Liver (tissue), 9 donors: ENCODE results near the gene TEX48. TPM values are rescaled to one million over a fixed set of nuclear protein-coding genes. Genes with fewer than 3 reads are reported as not detected.

Experiments used
- DNase-seq: peaks from one replicate; pipeline ENCODE4 v3.0.0-alpha.2; 2017; ENCODE audit warnings: low spot score
- H3K27ac ChIP-seq, 2 donors: one replicate each; pipeline ENCODE4 v1.7.0; 2013; ENCODE audit warnings: inconsistent platforms in 2 of 2, low read length in 2 of 2, control low read depth in 1 of 2, low read depth in 1 of 2, mild to moderate bottlenecking in 1 of 2
- H3K27me3 ChIP-seq, 4 donors: one replicate each; pipeline versions ENCODE4 v1.6.1 to v1.7.0; 2013; ENCODE audit warnings: low read length in 3 of 4, inconsistent platforms in 1 of 4, mild to moderate bottlenecking in 1 of 4, moderate library complexity in 1 of 4; ENCODE audit not compliant: control insufficient read depth in 4 of 4, insufficient read depth in 4 of 4
- H3K36me3 ChIP-seq, 4 donors: one replicate each; pipeline versions ENCODE4 v1.6.1 to v1.7.0; 2013; ENCODE audit warnings: low read length in 3 of 4, mild to moderate bottlenecking in 3 of 4, low read depth in 1 of 4, moderate library complexity in 1 of 4; ENCODE audit not compliant: control insufficient read depth in 4 of 4, insufficient read depth in 3 of 4
- H3K4me1 ChIP-seq, 4 donors: one replicate each; pipeline versions ENCODE4 v1.6.1 to v1.7.0; 2013; ENCODE audit warnings: low read length in 3 of 4, mild to moderate bottlenecking in 3 of 4, moderate library complexity in 1 of 4; ENCODE audit not compliant: control insufficient read depth in 4 of 4, insufficient read depth in 4 of 4
- H3K4me3 ChIP-seq, 3 donors: one replicate each; pipeline versions ENCODE4 v1.6.1 to v1.7.0; 2013; ENCODE audit warnings: low read length in 3 of 3, control low read depth in 1 of 3, low read depth in 1 of 3, mild to moderate bottlenecking in 1 of 3
- H3K9ac ChIP-seq, 2 donors: one replicate each; pipeline ENCODE4 v1.7.0; 2013; ENCODE audit warnings: low read length in 2 of 2, mild to moderate bottlenecking in 2 of 2, moderate library complexity in 2 of 2, control low read depth in 1 of 2, low read depth in 1 of 2
- H3K9me3 ChIP-seq, 4 donors: one replicate each; pipeline versions ENCODE4 v1.6.1 to v1.7.0; 2013; ENCODE audit warnings: low read length in 3 of 4; ENCODE audit not compliant: control insufficient read depth in 4 of 4
- EGR1 ChIP-seq, 2 donors: IDR thresholded peaks; 2 replicates each; pipeline ENCODE4 v1.6.1; 2016 to 2018; ENCODE audit warnings: antibody characterized with exemption in 2 of 2, low read depth in 2 of 2
- FOXA1 ChIP-seq: IDR thresholded peaks from 2 replicates; pipeline ENCODE4 v1.6.1; 2016; ENCODE audit warnings: antibody characterized with exemption
- FOXA2 ChIP-seq: IDR thresholded peaks from 2 replicates; pipeline ENCODE4 v1.6.1; 2016; ENCODE audit warnings: antibody characterized with exemption
- GABPA ChIP-seq, 2 donors: IDR thresholded peaks in 1 of 2; conservative IDR thresholded peaks in 1 of 2; 2 replicates each; pipeline ENCODE4 v1.6.1; 2016; ENCODE audit warnings: antibody characterized with exemption in 2 of 2, mild to moderate bottlenecking in 1 of 2, moderate library complexity in 1 of 2
- HNF4A ChIP-seq, 2 donors: conservative IDR thresholded peaks; 2 replicates each; pipeline ENCODE4 v1.6.1; 2016; ENCODE audit warnings: antibody characterized with exemption in 2 of 2, mild to moderate bottlenecking in 2 of 2
- HNF4G ChIP-seq: IDR thresholded peaks from 2 replicates; pipeline ENCODE4 v1.6.1; 2016; ENCODE audit warnings: antibody characterized with exemption
- JUND ChIP-seq, 2 donors: IDR thresholded peaks; 2 replicates each; pipeline ENCODE4 v1.6.1; 2016; ENCODE audit warnings: antibody characterized with exemption in 2 of 2
- MAX ChIP-seq: IDR thresholded peaks from 2 replicates; pipeline ENCODE4 v1.6.1; 2016; ENCODE audit warnings: antibody characterized with exemption
- NR2F2 ChIP-seq: IDR thresholded peaks from 2 replicates; pipeline ENCODE4 v1.6.1; 2016; ENCODE audit warnings: antibody characterized with exemption
- RAD21 ChIP-seq, 2 donors: IDR thresholded peaks; 2 replicates each; pipeline ENCODE4 v1.6.1; 2016; ENCODE audit warnings: antibody characterized with exemption in 2 of 2, mild to moderate bottlenecking in 2 of 2
- TAF1 ChIP-seq: conservative IDR thresholded peaks from 2 replicates; pipeline ENCODE4 v1.6.1; 2016; ENCODE audit warnings: antibody characterized with exemption, mild to moderate bottlenecking
- YY1 ChIP-seq: IDR thresholded peaks from 2 replicates; pipeline ENCODE4 v1.6.1; 2016; ENCODE audit warnings: antibody characterized with exemption, mild to moderate bottlenecking
- ZBTB33 ChIP-seq: IDR thresholded peaks from 2 replicates; pipeline ENCODE4 v1.6.1; 2016; ENCODE audit warnings: antibody characterized with exemption
- WGBS: extraction: QIAGEN DNeasy Blood & Tissue Kit; methylation state at CpG from one replicate; pipeline ENCODE4 v1.1.7; 2013; 5-methylcytosine and 5-hydroxymethylcytosine counted together
- polyA plus RNA-seq, 2 donors: library from polyadenylated mRNA; stranded (reverse) in 1 of 2; unstranded in 1 of 2; fragments of 200-250 nt in 1 of 2; fragments of >200 nt in 1 of 2; fragmentation: Nextera tagmentation in 1 of 2; extraction: Ambion mirVana in 1 of 2; gene quantifications; one replicate each; pipeline versions ENCODE4 v1.2.1 to v1.2.3, GENCODE V29; 2013 to 2015
- total RNA-seq, 2 donors: library from RNA; depleted of rRNA; stranded (reverse); fragments of >200 nt; gene quantifications; one replicate each; pipeline ENCODE4 v1.2.3, GENCODE V29; 2014
- TF ChIP-seq, protein P1 (sequence below): IDR thresholded peaks from 2 replicates; pipeline ENCODE4 v1.6.1; 2016; ENCODE audit warnings: antibody characterized with exemption, mild to moderate bottlenecking
- donor health status: healthy.
- donor health status: healthy.
- donor health status: healthy.
- donor health status: healthy.
- donor health status: healthy.

The TEX48 gene
- total and polyA plus RNA-seq, 4 donors: not detected

DNA sequence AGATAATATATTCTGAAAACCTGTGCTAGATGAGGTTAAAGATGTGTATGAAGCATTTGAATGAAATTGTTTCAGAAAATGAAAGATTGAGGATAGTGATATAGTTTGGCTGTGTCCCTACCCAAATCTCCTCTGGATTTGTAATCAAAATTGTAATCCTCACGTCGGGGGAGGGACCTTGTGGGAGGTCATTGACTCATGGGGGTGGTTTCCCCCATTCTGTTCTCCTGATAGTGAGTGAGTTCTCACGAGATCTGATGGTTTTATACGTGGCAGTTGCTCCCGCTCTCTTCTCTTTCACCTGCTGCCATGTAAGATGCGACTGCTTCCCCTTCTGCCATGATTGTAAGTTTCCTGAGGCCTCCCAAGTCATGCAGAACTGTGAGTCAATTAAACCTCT is 2.0 kb upstream of the TEX48 start:
- TF ChIP-seq TAF1 (no peak), RAD21 (IDR thresholded peaks at IDR 0.05) (no peak), YY1 (no peak), ZBTB33 (no peak)
- TF ChIP-seq, protein P1, sequence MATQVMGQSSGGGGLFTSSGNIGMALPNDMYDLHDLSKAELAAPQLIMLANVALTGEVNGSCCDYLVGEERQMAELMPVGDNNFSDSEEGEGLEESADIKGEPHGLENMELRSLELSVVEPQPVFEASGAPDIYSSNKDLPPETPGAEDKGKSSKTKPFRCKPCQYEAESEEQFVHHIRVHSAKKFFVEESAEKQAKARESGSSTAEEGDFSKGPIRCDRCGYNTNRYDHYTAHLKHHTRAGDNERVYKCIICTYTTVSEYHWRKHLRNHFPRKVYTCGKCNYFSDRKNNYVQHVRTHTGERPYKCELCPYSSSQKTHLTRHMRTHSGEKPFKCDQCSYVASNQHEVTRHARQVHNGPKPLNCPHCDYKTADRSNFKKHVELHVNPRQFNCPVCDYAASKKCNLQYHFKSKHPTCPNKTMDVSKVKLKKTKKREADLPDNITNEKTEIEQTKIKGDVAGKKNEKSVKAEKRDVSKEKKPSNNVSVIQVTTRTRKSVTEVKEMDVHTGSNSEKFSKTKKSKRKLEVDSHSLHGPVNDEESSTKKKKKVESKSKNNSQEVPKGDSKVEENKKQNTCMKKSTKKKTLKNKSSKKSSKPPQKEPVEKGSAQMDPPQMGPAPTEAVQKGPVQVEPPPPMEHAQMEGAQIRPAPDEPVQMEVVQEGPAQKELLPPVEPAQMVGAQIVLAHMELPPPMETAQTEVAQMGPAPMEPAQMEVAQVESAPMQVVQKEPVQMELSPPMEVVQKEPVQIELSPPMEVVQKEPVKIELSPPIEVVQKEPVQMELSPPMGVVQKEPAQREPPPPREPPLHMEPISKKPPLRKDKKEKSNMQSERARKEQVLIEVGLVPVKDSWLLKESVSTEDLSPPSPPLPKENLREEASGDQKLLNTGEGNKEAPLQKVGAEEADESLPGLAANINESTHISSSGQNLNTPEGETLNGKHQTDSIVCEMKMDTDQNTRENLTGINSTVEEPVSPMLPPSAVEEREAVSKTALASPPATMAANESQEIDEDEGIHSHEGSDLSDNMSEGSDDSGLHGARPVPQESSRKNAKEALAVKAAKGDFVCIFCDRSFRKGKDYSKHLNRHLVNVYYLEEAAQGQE: no peak
- no peak overlapping the region for H3K4me3 ChIP-seq
- DNase-seq: no peak
- H3K4me1 ChIP-seq: peaks cover 0 to 7% (median 1%) of the 10 kb centered on the region in 4 donors
- H3K9ac ChIP-seq: no peak overlapping the region
- peaks cover 0 to 2% (median 0%) of the 10 kb centered on the region in 4 donors for H3K27me3 ChIP-seq
- no peaks in the 10 kb centered on the region for H3K36me3 ChIP-seq
- H3K9me3 ChIP-seq: no peaks in the 10 kb centered on the region
- H3K27ac ChIP-seq: no peak overlapping the region
- WGBS: 86% methylated on average over 6 of the region's 6 CpGs

- Histone ChIP-seq H3K36me3 (no peaks in the 10 kb centered on the region), H3K9me3 (no peaks in the 10 kb centered on the region), H3K9ac (no peak overlapping the region), H3K27ac (no peak overlapping the region), H3K4me1 (peaks cover 0 to 7% (median 1%) of the 10 kb centered on the region in 4 donors), H3K4me3 (no peak overlapping the region), H3K27me3 (peaks cover 0 to 2% (median 0%) of the 10 kb centered on the region in 4 donors)
- 91% methylated on average over 3 of the region's 3 CpGs for WGBS
- no peak for DNase-seq
- no peak for TF ChIP-seq FOXA2
- no peak for TF ChIP-seq HNF4G
- no peak for TF ChIP-seq ZBTB33
Measured at GRCh38 chr9:114682846-114683245, 854 bp upstream of the TEX48 start.

GRCh38 chr9:114680259-114681001 is 1.6 kb downstream of the TEX48 start:
- WGBS: 74% methylated on average over 8 of the region's 8 CpGs
- H3K9ac ChIP-seq: no peak overlapping the region
- TF ChIP-seq, protein P1: no peak
- TF ChIP-seq JUND (IDR thresholded peaks at IDR 0.05): no peak
- no peak for TF ChIP-seq FOXA2
- no peak for TF ChIP-seq FOXA1
- TF ChIP-seq NR2F2: no peak
- TF ChIP-seq MAX: no peak
- TF ChIP-seq GABPA (IDR thresholded peaks at IDR 0.05 in 1 of 2, conservative IDR thresholded peaks at IDR 0.05 in 1 of 2): no peak
- no peak for TF ChIP-seq HNF4A (conservative IDR thresholded peaks at IDR 0.05)
- TF ChIP-seq YY1: no peak
- TF ChIP-seq HNF4G: no peak
- TF ChIP-seq TAF1: no peak
- TF ChIP-seq EGR1 (IDR thresholded peaks at IDR 0.05; ENCODE audit: low read depth in 2 of 2): no peak

More at GRCh38 chr9:114680259-114681001, 1.6 kb downstream of the TEX48 start:
- peaks cover 0 to 2% (median 0%) of the 10 kb centered on the region in 4 donors for H3K27me3 ChIP-seq
- no peak for DNase-seq
- no peak overlapping the region for H3K27ac ChIP-seq
- H3K36me3 ChIP-seq: no peaks in the 10 kb centered on the region
- H3K9me3 ChIP-seq: no peaks in the 10 kb centered on the region
- peaks cover 0 to 7% (median 1%) of the 10 kb centered on the region in 4 donors for H3K4me1 ChIP-seq
- no peak overlapping the region for H3K4me3 ChIP-seq
